H9 (cell line): ENCODE measurements around the gene CD59. TPM values are rescaled to one million over a fixed set of nuclear protein-coding genes. Genes with fewer than 3 reads are reported as not detected.
"Not testable (repeated sequence)": the region's sequence is repeated elsewhere in the genome, so short reads cannot be mapped to it uniquely, and the experiment has no call there.

Experiments
- DNase-seq: peaks from one replicate; pipeline ENCODE4 v3.0.0-alpha.2; 2017
- H2AFZ ChIP-seq: one replicate; pipeline ENCODE4 v1.6.1; 2013; ENCODE audit warnings: mild to moderate bottlenecking, low read length, control low read depth, moderate library complexity
- H2AK5ac ChIP-seq: 2 replicates; pipeline ENCODE4 v1.6.1; 2013; ENCODE audit warnings: low read length, control low read depth, mixed read lengths; ENCODE audit not compliant: insufficient read length
- H2BK120ac ChIP-seq: one replicate; pipeline ENCODE4 v1.6.1; 2013; ENCODE audit warnings: low read depth, mild to moderate bottlenecking, low read length, control low read depth, inconsistent platforms; ENCODE audit not compliant: poor library complexity, severe bottlenecking
- H2BK12ac ChIP-seq: 2 replicates; pipeline ENCODE4 v1.6.1; 2013; ENCODE audit warnings: low read length, control low read depth, mixed read lengths, low read depth; ENCODE audit not compliant: insufficient read length
- H2BK15ac ChIP-seq: 2 replicates; pipeline ENCODE4 v1.6.1; 2013; ENCODE audit warnings: low read depth, low read length, control low read depth
- H2BK20ac ChIP-seq: one replicate; pipeline ENCODE4 v1.6.1; 2013; ENCODE audit warnings: low read depth, mild to moderate bottlenecking, low read length, control low read depth, inconsistent platforms; ENCODE audit not compliant: poor library complexity, severe bottlenecking
- H2BK5ac ChIP-seq: 2 replicates; pipeline ENCODE4 v1.6.1; 2013; ENCODE audit warnings: low read length, control low read depth, mixed read lengths; ENCODE audit not compliant: insufficient read length
- H3K14ac ChIP-seq: 2 replicates; pipeline ENCODE4 v1.6.1; 2013; ENCODE audit warnings: low read length, control low read depth; ENCODE audit not compliant: insufficient read depth
- H3K18ac ChIP-seq: 2 replicates; pipeline ENCODE4 v1.6.1; 2013; ENCODE audit warnings: low read depth, mild to moderate bottlenecking, mixed read lengths, low read length, control low read depth; ENCODE audit not compliant: insufficient read length
- H3K23ac ChIP-seq: 2 replicates; pipeline ENCODE4 v1.6.1; 2013; ENCODE audit warnings: low read length, control low read depth, mixed read lengths, low read depth; ENCODE audit not compliant: insufficient read length
- H3K23me2 ChIP-seq: 2 replicates; pipeline ENCODE4 v1.6.1; 2013; ENCODE audit warnings: low read depth, mild to moderate bottlenecking, mixed read lengths, low read length, control low read depth; ENCODE audit not compliant: insufficient read length, poor library complexity, severe bottlenecking
- H3K27ac ChIP-seq: 2 replicates; pipeline ENCODE4 v1.5.1; 2013; ENCODE audit warnings: low read length, control low read depth, mixed read lengths, low read depth; ENCODE audit not compliant: insufficient read length
- H3K27me3 ChIP-seq: 2 replicates; pipeline ENCODE4 v1.6.1; 2013; ENCODE audit warnings: low read length, control low read depth, inconsistent platforms; ENCODE audit not compliant: insufficient read depth
- H3K4ac ChIP-seq: 2 replicates; pipeline ENCODE4 v1.6.1; 2013; ENCODE audit warnings: low read depth, mild to moderate bottlenecking, control low read depth, inconsistent platforms, low read length, moderate library complexity
- H3K4me1 ChIP-seq: 2 replicates; pipeline ENCODE4 v1.6.1; 2013; ENCODE audit warnings: low read length, control low read depth, inconsistent platforms; ENCODE audit not compliant: insufficient read depth
- H3K4me2 ChIP-seq: 2 replicates; pipeline ENCODE4 v1.6.1; 2013; ENCODE audit warnings: low read length, control low read depth, mixed read lengths; ENCODE audit not compliant: insufficient read length, insufficient read depth
- H3K56ac ChIP-seq: 2 replicates; pipeline ENCODE4 v1.6.1; 2013; ENCODE audit warnings: low read depth, mild to moderate bottlenecking, mixed read lengths, low read length, control low read depth; ENCODE audit not compliant: insufficient read length
- H3K79me1 ChIP-seq: 2 replicates; pipeline ENCODE4 v1.6.1; 2013; ENCODE audit warnings: low read depth, mild to moderate bottlenecking, moderate library complexity, low read length, control low read depth, inconsistent platforms; ENCODE audit not compliant: insufficient read depth, poor library complexity, severe bottlenecking
- H3K79me2 ChIP-seq: 2 replicates; pipeline ENCODE4 v1.6.1; 2013; ENCODE audit warnings: low read length, control low read depth, inconsistent platforms; ENCODE audit not compliant: insufficient read depth
- H3K9ac ChIP-seq: 2 replicates; pipeline ENCODE4 v1.6.1; 2013; ENCODE audit warnings: low read length, control low read depth, mixed read lengths; ENCODE audit not compliant: insufficient read length; ENCODE audit errors: extremely low read depth
- H3K9me3 ChIP-seq: one replicate; pipeline ENCODE4 v1.6.1; 2013; ENCODE audit warnings: low read depth, low read length, inconsistent platforms; ENCODE audit not compliant: control insufficient read depth
- H3T11ph ChIP-seq: one replicate; pipeline ENCODE4 v1.6.1; 2013; ENCODE audit warnings: mild to moderate bottlenecking, low read length, control low read depth, inconsistent platforms
- H4K20me1 ChIP-seq: one replicate; pipeline ENCODE4 v1.6.1; 2013; ENCODE audit not compliant: control insufficient read depth, insufficient read length, insufficient read depth
- H4K5ac ChIP-seq: 2 replicates; pipeline ENCODE4 v1.6.1; 2013; ENCODE audit warnings: low read depth, mild to moderate bottlenecking, mixed read lengths, low read length, control low read depth; ENCODE audit not compliant: insufficient read length
- H4K8ac ChIP-seq: replicated peaks from 2 replicates; pipeline ENCODE4 v1.6.1; 2013; ENCODE audit warnings: low read length, control low read depth, mixed read lengths, low read depth; ENCODE audit not compliant: insufficient read length
- H4K91ac ChIP-seq: 2 replicates; pipeline ENCODE4 v1.6.1; 2013; ENCODE audit warnings: low read depth, mild to moderate bottlenecking, moderate library complexity, mixed read lengths, low read length, control low read depth; ENCODE audit not compliant: insufficient read length
- H3K27ac Mint-ChIP-seq, 3 experiments: 2 replicates in 2 of 3; 3 replicates in 1 of 3; pipeline ENCODE4 v1.8.0; 2020 to 2021; ENCODE audit warnings: mixed read lengths in 3 of 3, mild to moderate bottlenecking in 1 of 3, moderate library complexity in 1 of 3
- H3K27me3 Mint-ChIP-seq: 2 replicates; pipeline ENCODE4 v1.8.0; 2021; ENCODE audit warnings: low read depth, mild to moderate bottlenecking, moderate library complexity, mixed read lengths
- H3K36me3 Mint-ChIP-seq, 3 experiments: 2 replicates in 2 of 3; 3 replicates in 1 of 3; pipeline ENCODE4 v1.8.0; 2020 to 2021; ENCODE audit warnings: low read depth in 3 of 3, mixed read lengths in 3 of 3; ENCODE audit not compliant: insufficient read depth in 1 of 3
- H3K4me1 Mint-ChIP-seq, 2 experiments: 2 replicates each; pipeline ENCODE4 v1.8.0; 2020; ENCODE audit warnings: mixed read lengths in 2 of 2
- H3K4me3 Mint-ChIP-seq, 2 experiments: 2 replicates in 1 of 2; 3 replicates in 1 of 2; pipeline ENCODE4 v1.8.0; 2020 to 2021; ENCODE audit warnings: mild to moderate bottlenecking in 2 of 2, mixed read lengths in 2 of 2, moderate library complexity in 1 of 2
- H3K9me3 Mint-ChIP-seq, 2 experiments: 2 replicates in 1 of 2; 3 replicates in 1 of 2; pipeline ENCODE4 v1.8.0; 2020; ENCODE audit warnings: mild to moderate bottlenecking in 2 of 2, mixed read lengths in 2 of 2, moderate library complexity in 1 of 2
- CTCF ChIP-seq: fragments of 200-600 bp; sonication (generic); conservative IDR thresholded peaks from 3 replicates; pipeline ENCODE4 v1.8.0; 2021; ENCODE audit warnings: antibody characterized with exemption, mild to moderate bottlenecking
- WGBS: extraction: QIAGEN DNeasy Blood & Tissue Kit; methylation state at CpG from one replicate; pipeline ENCODE4 v1.1.7; 2013; ENCODE audit warnings: missing lambda C conversion rate, low lambda C conversion rate, mixed read lengths; ENCODE audit not compliant: insufficient read length; ENCODE audit errors: extremely low coverage; 5-methylcytosine and 5-hydroxymethylcytosine counted together
- total RNA-seq: library from RNA; stranded (reverse); gene quantifications from 2 replicates; pipeline ENCODE4 v1.2.1, GENCODE V29; 2021

The CD59 gene
- total RNA-seq, 1 experiment from 2014 or later = 91.5 TPM

GRCh38 chr11:33708985-33709384 lies 27.2 kb downstream of the CD59 start:
- H3K4me1 Mint-ChIP-seq = peaks cover 7 to 12% of the 10 kb centered on the region in 2 experiments; a peak in 3 of 4 replicates
- Histone ChIP-seq H3K9ac (no peak overlapping the region), H3K23me2 (no peaks in the 10 kb centered on the region), H4K20me1 (no peaks in the 10 kb centered on the region), H3K4ac (no peak overlapping the region), H2BK5ac (no peak overlapping the region), H2BK120ac (no peak overlapping the region), H3K18ac (no peak overlapping the region), H3T11ph (no peak overlapping the region), H4K5ac (no peak overlapping the region), H2BK15ac (no peak overlapping the region), H4K8ac (no peak overlapping the region), H3K9me3 (no peaks in the 10 kb centered on the region), H3K14ac (no peak overlapping the region), H4K91ac (no peak overlapping the region), H3K79me2 (0 out of 2 replicates have a peak, but pooled peaks cover 2% of the 10 kb centered on the region), H3K23ac (no peak overlapping the region), H2AK5ac (no peak overlapping the region), H3K27ac (no peak overlapping the region), H3K27me3 (no peaks in the 10 kb centered on the region), H2BK20ac (no peak overlapping the region), H3K79me1 (no peaks in the 10 kb centered on the region), H2BK12ac (no peak overlapping the region), H3K4me2 (no peak overlapping the region), H2AFZ (no peak overlapping the region), H3K4me1 (peaks cover 4% of the 10 kb centered on the region; the same call in 1 of the 2 replicates), H3K56ac (no peak overlapping the region)
- TF ChIP-seq CTCF = no peak
- H3K36me3 Mint-ChIP-seq = peaks cover 8 to 32% (median 21%) of the 10 kb centered on the region in 3 experiments; a peak in 6 of 7 replicates
- H3K4me3 Mint-ChIP-seq = no peak overlapping the region
- no peak for DNase-seq
- WGBS = no CpG with 5 or more reads among the region's 1 CpG
- H3K27me3 Mint-ChIP-seq = no peaks in the 10 kb centered on the region
- no peaks in the 10 kb centered on the region for H3K9me3 Mint-ChIP-seq
- no peak overlapping the region for H3K27ac Mint-ChIP-seq

GRCh38 chr11:33707831-33708230 lies 28.4 kb downstream of the CD59 start:
- not testable (repeated sequence) for H3K9me3 Mint-ChIP-seq, H3K14ac ChIP-seq, H3T11ph ChIP-seq, H3K56ac ChIP-seq, H3K18ac ChIP-seq, H2BK5ac ChIP-seq, H3K4me1 ChIP-seq, H2BK120ac ChIP-seq, DNase-seq, H3K4me2 ChIP-seq, H3K4me3 Mint-ChIP-seq, H3K79me1 ChIP-seq, H3K27ac ChIP-seq, H3K4ac ChIP-seq, H2BK12ac ChIP-seq, H3K9ac ChIP-seq, H4K8ac ChIP-seq, H3K27ac Mint-ChIP-seq, H3K9me3 ChIP-seq, H4K91ac ChIP-seq, H2BK20ac ChIP-seq, H4K20me1 ChIP-seq, H2AFZ ChIP-seq, H3K23me2 ChIP-seq, H3K27me3 ChIP-seq, H3K23ac ChIP-seq, H3K79me2 ChIP-seq, H2AK5ac ChIP-seq, H4K5ac ChIP-seq, H3K27me3 Mint-ChIP-seq, H2BK15ac ChIP-seq
- peaks cover 13% of the 10 kb centered on the region in 2 experiments for H3K4me1 Mint-ChIP-seq
- no CpG with 5 or more reads among the region's 2 CpGs for WGBS
- peaks cover 8 to 32% (median 21%) of the 10 kb centered on the region in 3 experiments; a peak in 6 of 7 replicates for H3K36me3 Mint-ChIP-seq
